ENCODE measurements around the gene TOX3. TPM values are rescaled to one million over a fixed set of nuclear protein-coding genes. Genes with fewer than 3 reads are reported as not detected.

The TOX3 gene
- total and polyA plus RNA-seq, 2 experiments from 2014 or later, result 9.8 to 15.6 TPM

GRCh38 chr16:52424591-52424990, 122.4 kb downstream of the TOX3 start:
- 0 out of 2 replicates have a peak, but pooled peaks cover 17% of the 10 kb centered on the region for H3K9me2 ChIP-seq (ENCODE audit: insufficient read depth)
- ATAC-seq, result no peak
- no peaks in the 10 kb centered on the region for H3F3A ChIP-seq (replicated peaks; ENCODE audit: low read depth)
- Mint-ChIP-seq H3K4me1 (no peaks in the 10 kb centered on the region), H3K4me3 (no peak overlapping the region), H3K9me3 (no peaks in the 10 kb centered on the region), H3K27me3 (ENCODE audit: insufficient read depth, low read depth, poor library complexity) (no peaks in the 10 kb centered on the region), H3K27ac (no peak overlapping the region), H3K36me3 (ENCODE audit: low read depth) (no peaks in the 10 kb centered on the region)
- no peak overlapping the region for H3K4me3 ChIP-seq
- H4K20me1 ChIP-seq (replicated peaks; ENCODE audit: insufficient read depth), result no peaks in the 10 kb centered on the region
- no peaks in the 10 kb centered on the region for H3K79me2 ChIP-seq (replicated peaks; ENCODE audit: insufficient read depth)
- no peaks in the 10 kb centered on the region for H3K36me3 ChIP-seq (ENCODE audit: insufficient read depth)
- H3K27ac ChIP-seq (ENCODE audit: low read depth), result no peak overlapping the region
- no peak for DNase-seq (ENCODE audit: low spot score)
- no peaks in the 10 kb centered on the region for H3K4me1 ChIP-seq (ENCODE audit: insufficient read depth)
- no peak overlapping the region for H2AFZ ChIP-seq
- H3K4me2 ChIP-seq, result no peak overlapping the region
- no peak for TF ChIP-seq ZNF462 (CRISPR knock-in tag; IDR thresholded peaks at IDR 0.05)
- TF ChIP-seq EZH2phosphoT487 (IDR thresholded peaks at IDR 0.05; ENCODE audit: unreplicated experiment), result no peak
- no peak for TF ChIP-seq ZNF114 (CRISPR knock-in tag; IDR thresholded peaks at IDR 0.05)
- TF ChIP-seq CREB1 (CRISPR knock-in tag; IDR thresholded peaks at IDR 0.05; ENCODE audit: low read depth), result no peak
- no peak for TF ChIP-seq ZNF331 (CRISPR knock-in tag; IDR thresholded peaks at IDR 0.05; ENCODE audit: low read depth)
- TF ChIP-seq NANOG (IDR thresholded peaks at IDR 0.05; ENCODE audit: borderline replicate concordance), result no peak
- TF ChIP-seq REST (IDR thresholded peaks at IDR 0.05; ENCODE audit: unreplicated experiment), result no peak
- TF ChIP-seq STAT1 (IDR thresholded peaks at IDR 0.05; ENCODE audit: unreplicated experiment), result no peak
- TF ChIP-seq POLR2AphosphoS5 (IDR thresholded peaks at IDR 0.05; ENCODE audit: low read depth), result no peak
- TF ChIP-seq JUNB (IDR thresholded peaks at IDR 0.05; ENCODE audit: unreplicated experiment), result no peak
- no peak for TF ChIP-seq CTCF (conservative IDR thresholded peaks at IDR 0.05; ENCODE audit: low read depth in 2 of 2)
- TF ChIP-seq EZH2 (IDR thresholded peaks at IDR 0.05; ENCODE audit: low read depth, unreplicated experiment), result no peak
- no peak for TF ChIP-seq ETS1 (IDR thresholded peaks at IDR 0.05)
- H3K27me3 ChIP-seq (ENCODE audit: insufficient read depth), result no peaks in the 10 kb centered on the region
